H1 (cell line): ENCODE measurements around the gene ZIC1. TPM values are rescaled to one million over a fixed set of nuclear protein-coding genes. Genes with fewer than 3 reads are reported as not detected.

Experiments
- ASH2L ChIP-seq: fragments of 200-600, 300-600 bp; sonication (generic); IDR thresholded peaks from one replicate; pipeline ENCODE4 v1.7.1; 2017; ENCODE audit warnings: low read length
- BACH1 ChIP-seq: IDR thresholded peaks from 2 replicates; pipeline ENCODE4 v1.6.1; 2012; ENCODE audit warnings: low read length, improper control_type of control experiment
- BCL11A ChIP-seq, 2 experiments: IDR thresholded peaks; one replicate each; pipeline ENCODE4 v1.6.1; 2011; ENCODE audit warnings: low read depth in 2 of 2, low read length in 2 of 2, mild to moderate bottlenecking in 2 of 2
- CBX5 ChIP-seq: fragments of 300-800, 300-1000 bp; sonication (generic); IDR thresholded peaks from 2 replicates; pipeline ENCODE4 v1.7.1; 2016; ENCODE audit warnings: antibody characterized with exemption, low read length, low read depth
- CREB1 ChIP-seq: IDR thresholded peaks from 2 replicates; pipeline ENCODE4 v1.6.1; 2012; ENCODE audit warnings: inconsistent platforms
- GTF2F1 ChIP-seq: IDR thresholded peaks from 2 replicates; pipeline ENCODE4 v1.6.1; 2012; ENCODE audit warnings: low read depth, low read length, improper control_type of control experiment, borderline replicate concordance
- HDAC2 ChIP-seq, 2 experiments: fragments of 300-600 bp in 1 of 2; sonication (generic) in 1 of 2; IDR thresholded peaks; 2 replicates each; pipeline ENCODE4 v1.6.1; 2011 to 2012; ENCODE audit warnings: low read depth in 2 of 2, low read length in 2 of 2, mild to moderate bottlenecking in 2 of 2, moderate library complexity in 2 of 2, borderline replicate concordance in 1 of 2, inconsistent platforms in 1 of 2
- MAFK ChIP-seq: IDR thresholded peaks from 2 replicates; pipeline ENCODE4 v1.6.1; 2012; ENCODE audit warnings: low read depth, mild to moderate bottlenecking, improper control_type of control experiment, low read length
- MAX ChIP-seq: IDR thresholded peaks from 2 replicates; pipeline ENCODE4 v1.6.1; 2012; ENCODE audit warnings: inconsistent platforms
- POU5F1 ChIP-seq: IDR thresholded peaks from 2 replicates; pipeline ENCODE4 v1.6.1; 2011; ENCODE audit warnings: low read depth, mild to moderate bottlenecking, low read length, moderate library complexity
- RBBP5 ChIP-seq: IDR thresholded peaks from 2 replicates; pipeline ENCODE4 v1.7.1; 2012; ENCODE audit warnings: low read depth, mild to moderate bottlenecking, inconsistent platforms, low read length, moderate library complexity, borderline replicate concordance
- SAP30 ChIP-seq: fragments of 300-600 bp; sonication (generic); IDR thresholded peaks from 2 replicates; pipeline ENCODE4 v1.7.1; 2012; ENCODE audit warnings: low read length, moderate library complexity, mild to moderate bottlenecking, inconsistent platforms; ENCODE audit not compliant: insufficient read depth, insufficient replicate concordance
- SRF ChIP-seq: IDR thresholded peaks from 2 replicates; pipeline ENCODE4 v1.6.1; 2011; ENCODE audit warnings: mild to moderate bottlenecking, low read depth, low read length, moderate library complexity
- SUZ12 ChIP-seq: fragments of 200-600 bp; sonication (generic); IDR thresholded peaks from 2 replicates; pipeline ENCODE4 v1.6.1; 2012; ENCODE audit warnings: mild to moderate bottlenecking, inconsistent platforms, low read length, moderate library complexity, mixed read lengths
- TAF1 ChIP-seq: IDR thresholded peaks from 2 replicates; pipeline ENCODE4 v1.6.1; 2011; ENCODE audit warnings: mild to moderate bottlenecking, low read depth, low read length
- TBP ChIP-seq: IDR thresholded peaks from 2 replicates; pipeline ENCODE4 v1.6.1; 2011; ENCODE audit warnings: low read depth, low read length, improper control_type of control experiment
- polyA plus RNA-seq, 7 experiments: library from polyadenylated mRNA; depleted of rRNA in 3 of 7; stranded (reverse) in 5 of 7; unstranded in 2 of 7; fragments of >200 nt in 5 of 7; fragments of 200-250 nt in 2 of 7; gene quantifications; 1 replicate in 5 of 7; 2 replicates in 1 of 7; 4 replicates in 1 of 7; pipeline versions ENCODE4 v1.2.1 to v1.2.3, GENCODE V29; 2011 to 2013; ENCODE audit warnings: missing spikeins in 2 of 7, mixed read lengths in 2 of 7
- total RNA-seq: library from RNA; stranded (reverse); fragmentation: NEBNext Ultra II Directional; extraction: Animal tissue kit (Norgen Biotek cat#: 25700); gene quantifications from 2 replicates; pipeline ENCODE4 v1.2.1, GENCODE V29; 2021
- TF ChIP-seq, protein P1 (sequence below): IDR thresholded peaks from 2 replicates; pipeline ENCODE4 v1.6.1; 2012; ENCODE audit warnings: inconsistent platforms
- TF ChIP-seq, protein P2 (sequence below), 3 experiments: IDR thresholded peaks; 1 replicate in 2 of 3; 2 replicates in 1 of 3; pipeline versions ENCODE4 v1.5.1 to v1.6.1; 2011; ENCODE audit warnings: low read length in 3 of 3, mild to moderate bottlenecking in 3 of 3, inconsistent platforms in 2 of 3, low read depth in 1 of 3, moderate library complexity in 1 of 3; ENCODE audit not compliant: insufficient read depth in 1 of 3; ENCODE audit errors: control extremely low read depth in 1 of 3
- TF ChIP-seq, protein P3 (sequence below): IDR thresholded peaks from 2 replicates; pipeline ENCODE4 v1.6.1; 2011; ENCODE audit warnings: low read depth, mild to moderate bottlenecking, low read length; ENCODE audit not compliant: insufficient read depth

Gene ZIC1
- total and polyA plus RNA-seq, 2 of the 8 experiments (the other 6 are each of a cell fraction or from before 2014, with no cell fraction given): 0.80 to 2.2 TPM

DNA sequence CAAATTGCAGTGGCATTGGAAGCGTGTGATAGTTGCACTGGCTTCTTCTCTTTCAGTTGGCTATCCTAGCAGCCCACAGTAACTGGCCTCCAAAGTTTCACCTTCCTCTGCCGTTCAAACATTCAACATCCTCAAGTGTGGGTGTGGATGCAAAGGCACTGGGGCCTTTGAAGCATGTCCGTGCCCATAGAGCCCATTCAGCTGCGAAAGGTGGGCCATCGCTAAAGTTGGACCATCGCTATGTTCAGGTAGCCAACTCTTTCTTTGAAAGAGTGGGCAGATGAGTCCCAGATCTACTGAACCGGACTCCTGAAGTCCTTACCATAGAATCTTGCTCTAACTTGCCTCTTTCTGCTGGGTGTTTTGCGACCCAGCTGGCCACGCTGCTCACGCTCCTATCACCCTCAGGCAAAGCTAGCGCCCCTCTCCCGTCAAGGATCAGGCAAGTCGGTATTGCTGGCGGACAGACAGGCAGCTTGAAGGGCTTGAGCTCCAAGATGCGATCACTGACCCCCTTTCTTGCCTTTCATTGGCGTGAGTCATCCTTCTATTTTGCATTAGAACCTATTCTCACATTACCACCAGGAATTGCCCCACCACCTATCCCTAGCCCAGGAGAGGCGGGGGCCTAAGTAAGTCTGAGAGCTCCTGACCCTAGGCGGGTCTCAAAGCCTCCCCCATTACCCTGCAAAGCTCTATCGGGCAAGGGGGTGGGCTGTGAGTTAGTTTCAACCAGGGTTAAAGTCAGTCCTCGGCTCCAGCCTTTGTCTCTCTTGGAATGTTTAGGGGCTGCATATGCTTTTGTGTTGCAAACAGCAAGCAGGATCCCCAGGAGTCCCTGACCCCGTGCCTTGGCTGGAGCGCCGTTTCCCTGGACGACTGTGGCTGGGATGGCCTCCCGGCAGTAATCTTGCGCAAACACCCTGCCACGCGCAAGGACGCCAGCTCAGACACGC, 31.5 kb upstream of the ZIC1 start (continued):
- TF ChIP-seq, protein P1, sequence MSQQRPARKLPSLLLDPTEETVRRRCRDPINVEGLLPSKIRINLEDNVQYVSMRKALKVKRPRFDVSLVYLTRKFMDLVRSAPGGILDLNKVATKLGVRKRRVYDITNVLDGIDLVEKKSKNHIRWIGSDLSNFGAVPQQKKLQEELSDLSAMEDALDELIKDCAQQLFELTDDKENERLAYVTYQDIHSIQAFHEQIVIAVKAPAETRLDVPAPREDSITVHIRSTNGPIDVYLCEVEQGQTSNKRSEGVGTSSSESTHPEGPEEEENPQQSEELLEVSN: no peak; the same call in 1 of the 2 replicates
- no peak for TF ChIP-seq POU5F1
- TF ChIP-seq CBX5: no peak
- TF ChIP-seq RBBP5: peak; percentile 74; the same call in 1 of the 2 replicates
- TF ChIP-seq GTF2F1: no peak
- TF ChIP-seq SRF: no peak
- TF ChIP-seq TAF1: no peak
- no peak for TF ChIP-seq BCL11A (IDR thresholded peaks at IDR 0.05; ENCODE audit: low read depth in 2 of 2, low read length in 2 of 2)
- TF ChIP-seq MAX: 0 out of 2 replicates have a peak, but pooled peaks have one; percentile 34
- TF ChIP-seq ASH2L: peak; percentile 95
- TF ChIP-seq CREB1: no peak
- TF ChIP-seq, protein P2, sequence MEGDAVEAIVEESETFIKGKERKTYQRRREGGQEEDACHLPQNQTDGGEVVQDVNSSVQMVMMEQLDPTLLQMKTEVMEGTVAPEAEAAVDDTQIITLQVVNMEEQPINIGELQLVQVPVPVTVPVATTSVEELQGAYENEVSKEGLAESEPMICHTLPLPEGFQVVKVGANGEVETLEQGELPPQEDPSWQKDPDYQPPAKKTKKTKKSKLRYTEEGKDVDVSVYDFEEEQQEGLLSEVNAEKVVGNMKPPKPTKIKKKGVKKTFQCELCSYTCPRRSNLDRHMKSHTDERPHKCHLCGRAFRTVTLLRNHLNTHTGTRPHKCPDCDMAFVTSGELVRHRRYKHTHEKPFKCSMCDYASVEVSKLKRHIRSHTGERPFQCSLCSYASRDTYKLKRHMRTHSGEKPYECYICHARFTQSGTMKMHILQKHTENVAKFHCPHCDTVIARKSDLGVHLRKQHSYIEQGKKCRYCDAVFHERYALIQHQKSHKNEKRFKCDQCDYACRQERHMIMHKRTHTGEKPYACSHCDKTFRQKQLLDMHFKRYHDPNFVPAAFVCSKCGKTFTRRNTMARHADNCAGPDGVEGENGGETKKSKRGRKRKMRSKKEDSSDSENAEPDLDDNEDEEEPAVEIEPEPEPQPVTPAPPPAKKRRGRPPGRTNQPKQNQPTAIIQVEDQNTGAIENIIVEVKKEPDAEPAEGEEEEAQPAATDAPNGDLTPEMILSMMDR (IDR thresholded peaks at IDR 0.05; ENCODE audit: control extremely low read depth in 1 of 3, insufficient read depth in 1 of 3, low read depth in 1 of 3, low read length in 3 of 3): no peak
- TF ChIP-seq BACH1: no peak
- TF ChIP-seq MAFK: no peak
- TF ChIP-seq, protein P3, sequence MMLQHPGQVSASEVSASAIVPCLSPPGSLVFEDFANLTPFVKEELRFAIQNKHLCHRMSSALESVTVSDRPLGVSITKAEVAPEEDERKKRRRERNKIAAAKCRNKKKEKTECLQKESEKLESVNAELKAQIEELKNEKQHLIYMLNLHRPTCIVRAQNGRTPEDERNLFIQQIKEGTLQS: no peak
- TF ChIP-seq TBP: no peak
- 0 out of 4 replicates have a peak, but pooled peaks of 1 of the 2 experiments have one; percentile 20 for TF ChIP-seq HDAC2 (IDR thresholded peaks at IDR 0.05; ENCODE audit: borderline replicate concordance in 1 of 2, low read depth in 2 of 2, low read length in 2 of 2)
- TF ChIP-seq SUZ12: peak; percentile 62; the same call in 1 of the 2 replicates
- no peak for TF ChIP-seq SAP30
